DMS153 treated with DMSO at 0.1 percent for 48 hours (cell line): ENCODE measurements around the gene OPCML.

Experiments used
- DNase-seq: peaks from one replicate; lab custom pipeline; 2025; ENCODE audit not compliant: unreplicated experiment; lab: John Stamatoyannopoulos, UW

OPCML gene

GRCh38 chr11:133047036-133047770 is 485.1 kb downstream of the OPCML start:
- no peak for DNase-seq

- DNase-seq, result no peak
Observed at GRCh38 chr11:133046252-133046651, 486.0 kb downstream of the OPCML start.

GRCh38 chr11:133041928-133042882 is 490.1 kb downstream of the OPCML start:
- DNase-seq, result no peak

- no peak for DNase-seq
Observed at GRCh38 chr11:133041181-133041580, 491.1 kb downstream of the OPCML start.

GRCh38 chr11:133040289-133040900 is 491.9 kb downstream of the OPCML start:
- DNase-seq, result no peak

GRCh38 chr11:133038850-133039249 is 493.5 kb downstream of the OPCML start:
- DNase-seq, result no peak

GRCh38 chr11:133034929-133035328 is 497.4 kb downstream of the OPCML start:
- no peak for DNase-seq

GRCh38 chr11:133029107-133029506 is 503.2 kb downstream of the OPCML start:
- no peak for DNase-seq

GRCh38 chr11:133026952-133027351 is 505.3 kb downstream of the OPCML start:
- DNase-seq, result no peak

- DNase-seq, result no peak
Observed at GRCh38 chr11:133024301-133024700, 508.0 kb downstream of the OPCML start.

GRCh38 chr11:133023232-133023631 is 509.1 kb downstream of the OPCML start:
- no peak for DNase-seq

GRCh38 chr11:133021553-133021952 is 510.7 kb downstream of the OPCML start:
- no peak for DNase-seq

- DNase-seq, result no peak
Observed at GRCh38 chr11:133020372-133020714, 512.0 kb downstream of the OPCML start.

GRCh38 chr11:133019545-133020371 is 512.5 kb downstream of the OPCML start:
- no peak for DNase-seq

- no peak for DNase-seq
Observed at GRCh38 chr11:133015457-133015856, 516.8 kb downstream of the OPCML start.

GRCh38 chr11:133014337-133014736 is 518.0 kb downstream of the OPCML start:
- DNase-seq, result no peak

- no peak for DNase-seq
Observed at GRCh38 chr11:133012803-133013202, 519.5 kb downstream of the OPCML start.

GRCh38 chr11:133011604-133012003 is 520.7 kb downstream of the OPCML start:
- DNase-seq, result no peak

- DNase-seq, result no peak
Observed at GRCh38 chr11:133007027-133007584, 525.2 kb downstream of the OPCML start.

- no peak for DNase-seq
Observed at GRCh38 chr11:133004369-133004768, 527.9 kb downstream of the OPCML start.

GRCh38 chr11:132999516-132999915 is 532.8 kb downstream of the OPCML start:
- no peak for DNase-seq
